Neuron (in vitro differentiated cells): ENCODE data around the gene DAO.
"Not testable (repeated sequence)": the region's sequence is repeated elsewhere in the genome, so short reads cannot be mapped to it uniquely, and the experiment has no call there.

ENCODE experiments used
- H2AFZ ChIP-seq: one replicate; pipeline ENCODE4 v1.6.1; 2013; ENCODE audit warnings: low read depth, mild to moderate bottlenecking, inconsistent platforms, low read length, moderate library complexity
- H3K27me3 ChIP-seq: one replicate; pipeline ENCODE4 v1.6.1; 2013; ENCODE audit warnings: low read length; ENCODE audit not compliant: insufficient read depth
- H3K36me3 ChIP-seq: one replicate; pipeline ENCODE4 v1.6.1; 2013; ENCODE audit warnings: low read length; ENCODE audit not compliant: insufficient read depth
- H3K4me1 ChIP-seq: one replicate; pipeline ENCODE4 v1.6.1; 2013; ENCODE audit warnings: low read length; ENCODE audit not compliant: insufficient read depth
- H3K4me3 ChIP-seq: 2 replicates; pipeline ENCODE4 v1.5.1; 2013; ENCODE audit warnings: mild to moderate bottlenecking, low read length, moderate library complexity
- H3K9me3 ChIP-seq: one replicate; pipeline ENCODE4 v1.6.1; 2013; ENCODE audit warnings: low read length

DAO gene

DNA sequence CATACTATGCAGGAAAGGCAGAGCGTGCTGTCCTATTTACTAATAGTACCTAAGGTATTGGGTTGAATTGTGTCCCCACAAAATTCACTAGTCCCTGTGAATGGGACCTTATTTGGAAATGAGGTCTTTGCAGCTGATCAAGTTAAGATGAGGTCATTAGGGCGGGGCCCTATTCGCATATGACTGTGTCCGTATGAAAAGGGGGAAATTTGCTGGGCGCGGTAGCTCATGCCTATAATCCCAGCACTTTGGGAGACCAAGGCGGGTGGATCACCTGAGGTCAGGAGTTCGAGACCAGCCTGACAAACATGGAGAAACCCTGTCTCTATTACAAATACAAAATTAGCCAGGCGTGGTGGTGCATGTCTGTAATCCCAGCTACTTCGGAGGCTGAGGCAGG, 13.8 kb upstream of the DAO start:
- H3K4me1 ChIP-seq, H3K27me3 ChIP-seq, H2AFZ ChIP-seq, H3K9me3 ChIP-seq, H3K36me3 ChIP-seq, H3K4me3 ChIP-seq: not testable (repeated sequence)

GRCh38 chr12:108868781-108869180, 11.1 kb upstream of the DAO start:
- Histone ChIP-seq H3K4me1 (no peaks in the 10 kb centered on the region), H3K9me3 (peaks cover 2% of the 10 kb centered on the region), H3K36me3 (no peaks in the 10 kb centered on the region)

DNA sequence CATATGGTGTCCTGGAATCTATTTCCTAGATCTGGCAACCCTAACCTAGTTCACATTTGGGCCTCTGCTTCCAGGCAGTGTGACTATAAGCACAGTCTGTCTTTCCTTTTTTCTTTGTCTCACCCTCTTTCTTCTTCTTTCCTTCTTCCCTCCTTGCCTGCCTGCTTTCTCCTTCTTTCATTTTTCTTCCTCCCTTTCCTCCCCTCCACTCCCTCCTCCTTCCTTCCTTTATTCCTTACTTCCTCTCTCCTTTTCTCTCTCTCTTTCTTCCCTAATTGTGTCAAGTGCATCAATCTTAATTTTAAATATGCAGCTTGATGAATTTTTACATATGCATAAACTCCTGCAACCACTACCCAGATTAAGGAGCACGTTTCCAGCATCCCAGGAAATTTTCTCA, 4.6 kb upstream of the DAO start:
- Histone ChIP-seq H3K4me1 (no peaks in the 10 kb centered on the region), H3K4me3 (no peak overlapping the region), H3K9me3 (no peaks in the 10 kb centered on the region), H3K36me3 (no peaks in the 10 kb centered on the region), H3K27me3 (peaks cover 2% of the 10 kb centered on the region), H2AFZ (no peak overlapping the region)

More at GRCh38 chr12:108868781-108869180, 11.1 kb upstream of the DAO start:
- no peak overlapping the region for H2AFZ ChIP-seq
- H3K4me3 ChIP-seq, result no peak overlapping the region
- H3K27me3 ChIP-seq, result no peaks in the 10 kb centered on the region

GRCh38 chr12:108875682-108876361, 4.1 kb upstream of the DAO start:
- Histone ChIP-seq H3K27me3 (peaks cover 4% of the 10 kb centered on the region), H3K4me3 (no peak overlapping the region), H3K4me1 (no peaks in the 10 kb centered on the region), H2AFZ (no peak overlapping the region), H3K9me3 (no peaks in the 10 kb centered on the region), H3K36me3 (no peaks in the 10 kb centered on the region)

- Histone ChIP-seq H2AFZ (no peak overlapping the region), H3K36me3 (no peaks in the 10 kb centered on the region), H3K9me3 (no peaks in the 10 kb centered on the region), H3K4me3 (no peak overlapping the region), H3K4me1 (no peaks in the 10 kb centered on the region), H3K27me3 (peaks cover 4% of the 10 kb centered on the region)
Observed at GRCh38 chr12:108876550-108876949, 3.3 kb upstream of the DAO start.

DNA sequence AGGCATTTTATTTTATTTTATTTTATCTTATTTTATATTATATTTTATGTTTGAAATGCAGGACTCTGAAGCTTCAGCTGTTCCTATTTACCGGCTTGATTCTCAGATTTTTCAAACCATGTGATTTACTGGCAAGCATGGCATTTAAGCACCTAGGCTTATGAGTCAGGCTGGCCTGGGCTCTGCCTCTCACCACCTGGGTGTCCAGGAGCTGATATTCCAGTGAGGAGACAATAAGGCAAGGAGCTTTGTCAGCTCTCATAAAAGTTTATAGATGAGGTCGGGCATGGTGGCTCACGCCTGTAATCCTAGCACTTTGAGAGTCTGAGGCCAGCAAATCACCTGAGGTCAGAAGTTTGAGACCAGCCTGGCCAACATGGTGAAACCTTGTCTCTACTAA, 2.1 kb downstream of the DAO start:
- Histone ChIP-seq H3K4me1 (no peaks in the 10 kb centered on the region), H3K9me3 (no peaks in the 10 kb centered on the region), H3K4me3 (no peak overlapping the region), H3K27me3 (peaks cover 4% of the 10 kb centered on the region), H3K36me3 (no peaks in the 10 kb centered on the region), H2AFZ (no peak overlapping the region)

DNA sequence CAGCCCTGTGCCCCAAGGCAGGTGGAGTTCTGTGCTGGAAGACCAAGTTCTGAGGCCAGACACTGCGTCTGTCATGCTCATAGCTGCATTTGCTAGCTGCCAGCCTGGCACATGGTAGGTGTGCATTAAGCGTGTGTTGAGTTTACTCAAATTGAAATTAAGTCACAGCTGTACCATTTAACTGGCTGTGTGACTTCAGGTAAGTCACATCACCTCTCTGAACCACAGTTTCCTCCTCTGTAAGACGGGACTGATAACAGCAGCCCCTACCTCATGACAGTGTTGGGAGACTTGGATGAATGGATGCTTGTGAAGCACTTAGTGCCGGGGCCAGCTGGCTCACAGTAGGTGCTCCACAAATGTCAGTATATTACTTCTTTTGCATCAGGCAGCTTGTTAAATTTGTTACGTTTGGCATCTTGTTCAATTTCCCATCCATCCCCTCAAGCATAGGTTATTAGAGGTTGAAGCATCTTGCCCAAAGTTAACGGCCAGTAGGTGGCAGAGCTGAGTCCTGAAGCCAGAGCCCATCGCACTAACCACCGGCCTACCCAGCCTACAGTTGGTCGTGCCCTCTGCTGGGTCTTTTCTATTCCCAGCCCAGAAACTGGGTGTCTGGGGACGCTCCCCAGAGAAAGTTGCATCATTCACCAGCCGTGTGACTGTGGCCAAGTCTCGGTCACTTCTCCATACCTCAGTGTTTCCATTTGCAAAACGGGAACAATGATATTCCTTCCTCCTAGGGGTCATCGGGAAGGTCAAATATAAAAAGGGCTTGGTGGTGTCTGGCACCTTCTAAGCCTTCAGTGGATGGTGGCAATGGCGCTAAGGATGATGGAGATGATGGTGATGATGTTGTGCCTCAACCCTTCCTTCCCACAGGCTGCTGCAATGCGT, 4.5 kb downstream of the DAO start:
- H3K9me3 ChIP-seq, result no peaks in the 10 kb centered on the region
- no peak overlapping the region for H3K4me3 ChIP-seq
- no peaks in the 10 kb centered on the region for H3K36me3 ChIP-seq
- H3K4me1 ChIP-seq, result no peaks in the 10 kb centered on the region
- no peak overlapping the region for H2AFZ ChIP-seq
- H3K27me3 ChIP-seq, result peaks cover 4% of the 10 kb centered on the region

DNA sequence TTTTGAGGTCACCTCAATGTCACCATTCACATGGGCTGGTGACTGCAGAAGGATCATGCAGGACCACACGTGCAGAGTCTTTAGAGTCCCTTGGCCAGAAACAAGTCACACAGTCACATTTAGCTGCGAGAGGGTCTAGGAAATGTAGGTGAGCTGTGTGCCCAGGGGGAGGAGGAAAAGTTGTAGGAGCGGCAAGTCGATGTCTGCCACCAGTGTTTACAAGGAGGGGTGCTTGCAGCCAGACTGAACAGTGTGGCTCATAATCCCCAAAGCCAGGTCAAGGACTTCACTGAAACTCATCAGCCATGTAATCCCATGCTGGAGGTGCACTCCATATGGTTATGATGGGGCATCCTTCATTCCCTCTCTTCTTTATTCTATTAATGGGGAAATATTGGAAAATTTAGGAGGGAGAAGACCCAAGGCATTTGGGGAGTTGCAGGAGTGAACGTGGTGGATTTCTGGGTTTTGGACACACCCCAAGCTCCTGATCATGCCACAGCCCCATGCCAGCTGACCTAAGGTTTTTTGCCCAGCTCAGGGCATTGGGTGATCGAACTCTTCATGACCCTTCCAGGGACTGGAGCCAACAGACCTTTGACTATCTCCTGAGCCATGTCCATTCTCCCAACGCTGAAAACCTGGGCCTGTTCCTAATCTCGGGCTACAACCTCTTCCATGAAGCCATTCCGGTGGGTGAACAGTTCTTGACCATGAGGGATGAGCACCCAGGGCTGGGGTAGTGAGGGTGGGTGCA, 7.2 kb downstream of the DAO start:
- Histone ChIP-seq H3K4me1 (no peaks in the 10 kb centered on the region), H3K9me3 (no peaks in the 10 kb centered on the region), H3K27me3 (no peaks in the 10 kb centered on the region), H3K4me3 (no peak overlapping the region), H3K36me3 (no peaks in the 10 kb centered on the region), H2AFZ (no peak overlapping the region)

GRCh38 chr12:108888031-108888430, 8.1 kb downstream of the DAO start:
- Histone ChIP-seq H3K4me3 (no peak overlapping the region), H3K4me1 (no peaks in the 10 kb centered on the region), H2AFZ (no peak overlapping the region), H3K9me3 (no peaks in the 10 kb centered on the region), H3K36me3 (no peaks in the 10 kb centered on the region), H3K27me3 (no peaks in the 10 kb centered on the region)

- H3K4me1 ChIP-seq, result no peaks in the 10 kb centered on the region
- no peak overlapping the region for H3K4me3 ChIP-seq
- H3K9me3 ChIP-seq, result no peaks in the 10 kb centered on the region
- no peak overlapping the region for H2AFZ ChIP-seq
- no peaks in the 10 kb centered on the region for H3K27me3 ChIP-seq
- no peaks in the 10 kb centered on the region for H3K36me3 ChIP-seq
Observed at GRCh38 chr12:108890208-108890607, 10.3 kb downstream of the DAO start.

- H3K4me3 ChIP-seq, result no peak overlapping the region
- no peaks in the 10 kb centered on the region for H3K27me3 ChIP-seq
- H3K9me3 ChIP-seq, result no peaks in the 10 kb centered on the region
- H3K4me1 ChIP-seq, result no peaks in the 10 kb centered on the region
- no peaks in the 10 kb centered on the region for H3K36me3 ChIP-seq
- H2AFZ ChIP-seq, result no peak overlapping the region
Observed at GRCh38 chr12:108895220-108895802, 15.4 kb downstream of the DAO start.

DNA sequence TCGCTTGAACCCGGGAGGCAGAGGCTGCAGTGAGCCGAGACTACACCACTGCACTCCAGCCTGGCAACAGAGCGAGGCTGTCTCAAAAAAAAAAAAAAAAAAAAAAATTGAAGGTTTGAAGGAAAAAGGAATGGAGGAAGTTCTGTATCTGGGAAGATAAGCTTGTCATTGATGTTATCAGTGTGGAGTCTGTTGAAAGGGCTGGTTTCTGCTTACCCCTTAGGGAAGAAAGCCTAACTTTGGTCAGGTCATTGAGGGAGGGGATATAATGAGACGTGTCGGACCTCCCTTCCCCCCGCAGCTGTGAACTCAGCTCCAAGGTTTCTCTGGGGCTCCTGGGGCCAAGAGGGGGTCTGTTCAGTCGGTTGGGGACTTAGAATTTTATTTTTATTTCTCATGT, 16.4 kb downstream of the DAO start:
- H3K9me3 ChIP-seq, result no peaks in the 10 kb centered on the region
- H3K36me3 ChIP-seq, result no peaks in the 10 kb centered on the region
- no peak overlapping the region for H3K4me3 ChIP-seq
- no peak overlapping the region for H2AFZ ChIP-seq
- no peaks in the 10 kb centered on the region for H3K27me3 ChIP-seq
- no peaks in the 10 kb centered on the region for H3K4me1 ChIP-seq

DNA sequence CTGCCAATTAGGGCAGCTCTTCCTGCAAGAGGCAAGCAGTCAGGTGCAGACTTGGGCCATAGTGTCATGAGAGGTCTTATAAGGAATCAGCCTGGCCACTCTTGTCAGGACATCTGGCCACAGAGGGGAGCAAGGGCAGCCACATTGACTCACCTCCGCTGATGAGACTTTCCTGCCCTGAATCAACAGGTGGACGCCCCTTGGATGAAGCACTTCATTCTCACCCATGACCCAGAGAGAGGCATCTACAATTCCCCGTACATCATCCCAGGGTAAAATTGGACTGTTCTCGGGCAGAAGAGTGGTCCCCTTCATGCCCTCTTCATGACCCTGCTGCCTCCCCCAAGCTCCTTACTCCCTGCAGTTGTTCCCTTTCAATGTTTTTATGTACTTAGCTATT, 16.9 kb downstream of the DAO start:
- Histone ChIP-seq H3K4me1 (no peaks in the 10 kb centered on the region), H2AFZ (no peak overlapping the region), H3K4me3 (no peak overlapping the region), H3K9me3 (no peaks in the 10 kb centered on the region), H3K36me3 (no peaks in the 10 kb centered on the region), H3K27me3 (no peaks in the 10 kb centered on the region)
